Tibial artery (tissue), 4 donors: ENCODE results near the gene TMED7.

Experiments
- DNase-seq, 2 donors: peaks; one replicate each; pipeline ENCODE4 v3.0.0-alpha.2; 2019
- H3K27ac ChIP-seq, 2 donors: fragments of 200-600 bp; sonication (generic) in 1 of 2; 1 replicate in 1 of 2; 2 replicates in 1 of 2; pipeline ENCODE4 v1.5.1; 2018 to 2019; ENCODE audit warnings: mild to moderate bottlenecking in 1 of 2
- H3K27me3 ChIP-seq, 2 donors: fragments of 200-600 bp; sonication (generic) in 1 of 2; one replicate each; pipeline versions ENCODE4 v1.5.1 to v1.6.0; 2016 to 2019
- H3K36me3 ChIP-seq, 3 donors: fragments of 200-600 bp; sonication (generic) in 2 of 3; one replicate each; pipeline ENCODE4 v1.5.1; 2016 to 2019; ENCODE audit warnings: mild to moderate bottlenecking in 2 of 3
- H3K4me1 ChIP-seq, 4 donors: fragments of 200-600 bp; sonication (generic) in 2 of 4; 1 replicate in 3 of 4; 2 replicates in 1 of 4; pipeline ENCODE4 v1.5.1; 2016 to 2019
- H3K4me3 ChIP-seq, 2 donors: fragments of 200-600 bp; sonication (generic) in 1 of 2; 1 replicate in 1 of 2; 2 replicates in 1 of 2; pipeline ENCODE4 v1.5.1; 2018 to 2019; ENCODE audit warnings: mild to moderate bottlenecking in 2 of 2
- H3K9me3 ChIP-seq, 3 donors: fragments of 200-600 bp; sonication (generic) in 1 of 3; one replicate each; pipeline ENCODE4 v1.5.1; 2016 to 2019
- intact Hi-C: fragments of 100-400 bp; cut with DNase I; formaldehyde crosslinking; loops from one replicate; pipeline ENCODE4 v1.15.0; 2023; ENCODE audit warnings: low total_unique reads
- TF ChIP-seq, protein P1 (sequence below), 2 experiments: fragments of 200-600 bp in 1 of 2; fragments of 450-650 bp in 1 of 2; IDR thresholded peaks; one replicate each; pipeline ENCODE4 v1.5.1; 2017 to 2019; ENCODE audit warnings: antibody characterized with exemption in 2 of 2, mild to moderate bottlenecking in 1 of 2, moderate library complexity in 1 of 2

The TMED7 gene

DNA sequence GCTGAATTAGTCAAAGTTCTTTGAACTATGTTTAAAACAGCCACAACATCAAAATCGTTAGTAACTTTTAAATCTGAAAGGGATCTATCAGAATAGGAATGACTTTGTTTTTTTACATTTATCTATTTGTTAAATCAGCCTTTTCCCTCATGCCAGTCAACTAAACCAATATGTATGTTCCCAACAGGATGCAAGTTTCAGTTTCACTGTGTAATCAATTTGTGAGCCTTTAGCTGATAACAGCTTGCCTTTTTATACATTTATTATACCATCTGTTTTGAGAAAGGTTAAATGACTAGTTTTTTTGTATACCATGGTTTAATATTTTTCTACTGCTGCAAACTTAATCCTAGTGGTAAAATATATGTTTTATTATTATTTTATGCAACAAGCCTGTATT is 8.9 kb downstream of the TMED7 start:
- Histone ChIP-seq H3K27ac (no peak overlapping the region), H3K4me3 (no peak overlapping the region), H3K36me3 (peaks cover 26 to 60% (median 45%) of the 10 kb centered on the region in 3 donors), H3K9me3 (no peaks in the 10 kb centered on the region), H3K27me3 (no peaks in the 10 kb centered on the region), H3K4me1 (peaks cover 0 to 5% (median 0%) of the 10 kb centered on the region in 4 donors)
- intact Hi-C loops, result no loop called here
- TF ChIP-seq, protein P1, sequence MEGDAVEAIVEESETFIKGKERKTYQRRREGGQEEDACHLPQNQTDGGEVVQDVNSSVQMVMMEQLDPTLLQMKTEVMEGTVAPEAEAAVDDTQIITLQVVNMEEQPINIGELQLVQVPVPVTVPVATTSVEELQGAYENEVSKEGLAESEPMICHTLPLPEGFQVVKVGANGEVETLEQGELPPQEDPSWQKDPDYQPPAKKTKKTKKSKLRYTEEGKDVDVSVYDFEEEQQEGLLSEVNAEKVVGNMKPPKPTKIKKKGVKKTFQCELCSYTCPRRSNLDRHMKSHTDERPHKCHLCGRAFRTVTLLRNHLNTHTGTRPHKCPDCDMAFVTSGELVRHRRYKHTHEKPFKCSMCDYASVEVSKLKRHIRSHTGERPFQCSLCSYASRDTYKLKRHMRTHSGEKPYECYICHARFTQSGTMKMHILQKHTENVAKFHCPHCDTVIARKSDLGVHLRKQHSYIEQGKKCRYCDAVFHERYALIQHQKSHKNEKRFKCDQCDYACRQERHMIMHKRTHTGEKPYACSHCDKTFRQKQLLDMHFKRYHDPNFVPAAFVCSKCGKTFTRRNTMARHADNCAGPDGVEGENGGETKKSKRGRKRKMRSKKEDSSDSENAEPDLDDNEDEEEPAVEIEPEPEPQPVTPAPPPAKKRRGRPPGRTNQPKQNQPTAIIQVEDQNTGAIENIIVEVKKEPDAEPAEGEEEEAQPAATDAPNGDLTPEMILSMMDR (IDR thresholded peaks at IDR 0.05), result no peak
- no peak for DNase-seq

DNA sequence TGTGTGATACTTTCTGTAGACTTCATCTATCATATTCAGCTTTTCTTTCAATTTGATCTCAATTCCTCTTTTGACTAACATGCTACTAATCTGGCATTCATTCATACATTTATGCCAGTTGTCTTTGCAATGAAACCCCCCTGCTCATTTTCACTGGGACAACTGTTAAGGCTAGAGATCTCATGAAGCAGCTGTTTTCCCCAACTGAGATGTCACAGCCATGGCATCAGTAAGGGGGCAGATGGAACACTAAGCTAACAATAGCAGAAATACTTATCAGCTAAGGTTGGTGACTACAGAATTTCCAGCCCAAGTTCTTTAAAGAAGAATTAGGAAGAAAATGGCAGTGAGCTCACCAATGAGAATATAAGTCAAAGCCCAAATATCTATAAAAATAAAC is 9.4 kb downstream of the TMED7 start:
- H3K9me3 ChIP-seq, result no peaks in the 10 kb centered on the region
- intact Hi-C loops, result no loop called here
- H3K4me1 ChIP-seq, result peaks cover 0 to 2% (median 0%) of the 10 kb centered on the region in 4 donors
- no peak for DNase-seq
- no peak overlapping the region for H3K27ac ChIP-seq
- H3K27me3 ChIP-seq, result no peaks in the 10 kb centered on the region
- H3K4me3 ChIP-seq, result no peak overlapping the region
- peaks cover 26 to 64% (median 45%) of the 10 kb centered on the region in 3 donors for H3K36me3 ChIP-seq
- TF ChIP-seq, protein P1 (IDR thresholded peaks at IDR 0.05), result no peak

DNA sequence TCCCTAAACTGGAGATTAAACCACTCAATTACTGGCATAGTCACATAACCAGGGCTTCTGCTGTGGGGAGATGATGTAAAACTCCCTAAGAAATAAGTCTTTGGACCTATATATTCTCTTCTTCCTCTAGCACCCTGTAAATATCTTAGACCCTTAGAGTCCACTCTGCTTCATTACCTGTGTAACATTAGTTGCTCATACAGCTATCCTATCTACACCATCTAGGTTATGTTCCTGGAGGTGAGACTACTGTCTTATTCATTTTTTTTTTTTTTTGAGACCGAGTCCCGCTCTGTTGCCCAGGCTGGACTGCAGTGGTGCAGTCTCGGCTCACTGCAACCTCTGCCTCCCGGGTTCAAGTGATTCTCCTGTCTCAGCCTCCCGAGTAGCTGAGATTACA is 14.0 kb downstream of the TMED7 start:
- H3K4me3 ChIP-seq, result no peak overlapping the region
- H3K36me3 ChIP-seq, result peaks cover 13 to 38% (median 25%) of the 10 kb centered on the region in 3 donors
- H3K9me3 ChIP-seq, result no peaks in the 10 kb centered on the region
- H3K27ac ChIP-seq, result no peak overlapping the region
- TF ChIP-seq, protein P1 (IDR thresholded peaks at IDR 0.05), result no peak
- peaks cover 0 to 17% (median 2%) of the 10 kb centered on the region in 4 donors for H3K4me1 ChIP-seq
- intact Hi-C loops, result no loop called here
- no peak for DNase-seq
- H3K27me3 ChIP-seq, result no peaks in the 10 kb centered on the region

DNA sequence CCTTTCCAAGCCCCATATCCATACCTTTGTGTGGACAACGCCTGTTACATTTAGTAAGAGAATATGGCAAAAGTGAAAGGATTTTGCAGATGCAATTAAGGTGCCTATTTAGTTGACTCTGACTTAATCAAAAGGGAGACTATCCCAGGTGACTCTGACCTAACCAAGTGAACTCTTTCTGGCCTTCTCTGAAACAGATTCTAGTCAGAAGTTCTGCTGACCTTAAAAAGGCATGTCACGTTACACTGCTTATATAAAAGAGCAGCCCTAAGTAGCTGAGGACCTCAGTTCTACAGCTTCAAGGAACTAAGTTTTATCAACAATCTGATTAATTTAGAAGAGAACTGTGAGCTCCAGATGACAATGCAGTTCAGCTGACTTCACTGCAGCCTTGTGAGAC is 17.9 kb downstream of the TMED7 start:
- H3K9me3 ChIP-seq, result no peaks in the 10 kb centered on the region
- peaks cover 0 to 14% (median 5%) of the 10 kb centered on the region in 3 donors for H3K36me3 ChIP-seq
- peaks cover 0 to 24% (median 3%) of the 10 kb centered on the region in 4 donors for H3K4me1 ChIP-seq
- intact Hi-C loops, result no loop called here
- TF ChIP-seq, protein P1 (IDR thresholded peaks at IDR 0.05), result no peak
- no peak overlapping the region for H3K4me3 ChIP-seq
- no peaks in the 10 kb centered on the region for H3K27me3 ChIP-seq
- no peak for DNase-seq
- peak overlapping the region in 1 of 2 donors; percentile 29 for H3K27ac ChIP-seq

DNA sequence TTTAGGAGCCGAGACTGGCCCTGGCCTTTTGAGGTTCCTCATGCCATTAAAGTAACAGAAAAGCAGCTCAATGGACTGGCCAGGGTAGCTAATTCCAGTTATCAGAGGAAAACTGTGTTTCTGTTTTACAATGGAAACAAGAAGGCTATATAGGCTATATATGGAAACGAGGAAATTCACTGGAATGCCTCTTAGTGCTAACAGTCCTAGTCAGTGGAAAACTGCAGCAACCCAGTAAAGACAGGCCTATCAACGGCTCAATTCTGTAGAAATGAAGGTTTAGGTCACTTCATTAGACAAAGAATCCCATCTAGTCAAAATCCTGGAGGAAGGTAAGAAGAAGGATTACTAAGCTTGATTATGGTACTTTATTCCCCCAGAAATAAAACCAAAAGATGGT is 20.4 kb downstream of the TMED7 start:
- no peaks in the 10 kb centered on the region for H3K9me3 ChIP-seq
- no peak overlapping the region for H3K4me3 ChIP-seq
- no peak for DNase-seq
- TF ChIP-seq, protein P1 (IDR thresholded peaks at IDR 0.05), result no peak
- peaks cover 0 to 38% (median 17%) of the 10 kb centered on the region in 4 donors for H3K4me1 ChIP-seq
- no peaks in the 10 kb centered on the region for H3K36me3 ChIP-seq
- H3K27me3 ChIP-seq, result no peaks in the 10 kb centered on the region
- intact Hi-C loops, result no loop called here
- peak overlapping the region in 1 of 2 donors; percentile 17 for H3K27ac ChIP-seq
